ENCODE measurements around the gene ATG5. TPM values are rescaled to one million over a fixed set of nuclear protein-coding genes. Genes with fewer than 3 reads are reported as not detected.

The ATG5 gene
- total RNA-seq, 6 experiments from 2014 or later: 19.4 to 24.8 (median 21.5) TPM

DNA sequence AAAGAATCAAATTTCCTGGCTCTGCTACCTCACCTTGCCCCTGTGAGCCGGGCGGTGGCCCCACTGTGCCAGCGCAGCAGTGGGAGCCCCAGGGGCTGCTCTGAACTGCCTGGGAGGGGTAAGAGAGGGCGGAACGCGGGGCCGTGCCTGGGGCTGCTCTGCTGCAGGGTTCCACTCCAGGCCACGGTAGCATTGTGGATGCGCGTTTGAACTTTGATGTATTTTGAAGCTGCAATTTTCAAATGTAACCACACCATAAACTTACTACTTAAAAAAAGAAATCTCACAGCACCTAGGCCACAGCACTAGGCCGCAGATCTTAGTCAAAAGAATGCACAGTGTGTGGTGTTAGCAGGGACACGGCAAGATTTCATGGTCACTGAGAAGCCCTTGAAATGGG lies 181.9 kb downstream of the ATG5 start:
- Mint-ChIP-seq H3K27me3 (ENCODE audit: insufficient read depth) (peaks cover 4% of the 10 kb centered on the region; the same call in 1 of the 2 replicates), H3K4me3 (no peak overlapping the region), H3K36me3 (ENCODE audit: low read depth) (no peaks in the 10 kb centered on the region), H3K27ac (no peak overlapping the region), H3K4me1 (ENCODE audit: low read depth) (peaks cover 44% of the 10 kb centered on the region), H3K9me3 (no peaks in the 10 kb centered on the region)
- TF ChIP-seq, protein P1, sequence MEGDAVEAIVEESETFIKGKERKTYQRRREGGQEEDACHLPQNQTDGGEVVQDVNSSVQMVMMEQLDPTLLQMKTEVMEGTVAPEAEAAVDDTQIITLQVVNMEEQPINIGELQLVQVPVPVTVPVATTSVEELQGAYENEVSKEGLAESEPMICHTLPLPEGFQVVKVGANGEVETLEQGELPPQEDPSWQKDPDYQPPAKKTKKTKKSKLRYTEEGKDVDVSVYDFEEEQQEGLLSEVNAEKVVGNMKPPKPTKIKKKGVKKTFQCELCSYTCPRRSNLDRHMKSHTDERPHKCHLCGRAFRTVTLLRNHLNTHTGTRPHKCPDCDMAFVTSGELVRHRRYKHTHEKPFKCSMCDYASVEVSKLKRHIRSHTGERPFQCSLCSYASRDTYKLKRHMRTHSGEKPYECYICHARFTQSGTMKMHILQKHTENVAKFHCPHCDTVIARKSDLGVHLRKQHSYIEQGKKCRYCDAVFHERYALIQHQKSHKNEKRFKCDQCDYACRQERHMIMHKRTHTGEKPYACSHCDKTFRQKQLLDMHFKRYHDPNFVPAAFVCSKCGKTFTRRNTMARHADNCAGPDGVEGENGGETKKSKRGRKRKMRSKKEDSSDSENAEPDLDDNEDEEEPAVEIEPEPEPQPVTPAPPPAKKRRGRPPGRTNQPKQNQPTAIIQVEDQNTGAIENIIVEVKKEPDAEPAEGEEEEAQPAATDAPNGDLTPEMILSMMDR (IDR thresholded peaks at IDR 0.05): no peak
- DNase-seq: no peak

DNA sequence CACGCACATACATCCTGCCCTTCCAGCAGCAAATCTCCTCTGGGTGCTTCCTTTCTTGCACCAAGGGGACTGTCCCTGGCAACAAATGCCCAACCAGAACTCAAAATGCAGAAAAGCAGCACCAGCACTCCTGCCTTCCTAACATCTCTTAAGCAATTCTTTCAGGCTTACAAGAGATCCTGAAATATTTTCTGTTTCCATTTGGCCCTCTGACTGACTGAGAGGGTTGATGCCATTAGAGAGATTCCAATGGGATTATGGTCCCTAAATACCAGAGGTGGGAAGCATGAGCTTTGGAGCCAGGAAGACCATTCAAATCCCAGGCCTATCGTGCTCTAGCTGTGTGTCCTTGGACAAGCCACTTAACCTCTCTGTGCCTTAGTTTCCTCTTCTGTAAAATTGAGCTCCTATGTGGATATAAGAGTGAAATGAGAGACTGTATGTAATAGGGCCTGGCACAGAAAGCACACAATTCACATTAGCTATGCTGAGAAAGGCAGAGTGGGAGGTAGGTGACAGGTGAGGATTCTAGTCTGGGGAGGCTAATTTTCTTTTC lies 182.6 kb downstream of the ATG5 start:
- DNase-seq: no peak
- Mint-ChIP-seq H3K9me3 (no peaks in the 10 kb centered on the region), H3K4me3 (no peak overlapping the region), H3K36me3 (ENCODE audit: low read depth) (no peaks in the 10 kb centered on the region), H3K27ac (no peak overlapping the region), H3K4me1 (ENCODE audit: low read depth) (peaks cover 39% of the 10 kb centered on the region), H3K27me3 (ENCODE audit: insufficient read depth) (peaks cover 4% of the 10 kb centered on the region; the same call in 1 of the 2 replicates)
- TF ChIP-seq, protein P1 (IDR thresholded peaks at IDR 0.05): no peak

DNA sequence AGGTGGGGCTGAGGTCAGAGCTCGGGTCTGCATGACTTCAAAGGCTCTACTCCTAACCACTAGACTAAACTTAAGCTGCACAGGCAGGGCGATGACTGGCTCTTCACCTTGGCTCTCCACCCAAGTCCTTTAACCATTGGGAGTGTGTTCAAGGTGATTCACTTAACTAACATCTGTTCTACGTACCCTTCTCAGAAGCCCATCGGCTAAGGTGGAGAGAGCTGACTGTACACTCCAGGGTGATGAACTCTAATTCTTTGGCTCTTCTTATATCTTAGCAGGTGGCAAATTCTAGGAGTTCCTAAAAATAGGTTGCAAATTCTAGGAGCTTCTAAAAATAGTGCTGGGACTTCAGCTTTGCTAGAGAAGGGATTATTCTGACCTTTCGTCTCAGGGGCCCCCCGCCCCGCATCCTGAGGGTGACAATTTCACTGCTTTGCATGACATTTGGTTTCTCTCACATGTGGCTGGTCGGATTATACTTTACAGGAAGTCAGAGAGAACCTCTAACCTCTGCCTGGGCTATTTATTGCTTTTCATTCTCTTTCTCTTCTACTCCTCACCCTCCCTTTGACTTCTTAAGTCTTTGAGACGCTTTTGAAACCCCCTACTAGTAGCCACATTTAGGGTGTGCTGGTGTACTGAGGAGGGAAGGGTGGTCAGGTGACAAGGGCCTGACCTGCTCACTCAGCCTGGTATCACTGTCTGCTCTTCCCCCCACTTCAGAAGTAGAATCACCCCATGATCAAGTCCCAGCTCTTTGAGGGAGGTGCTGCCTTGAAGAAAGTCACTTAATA lies 183.9 kb downstream of the ATG5 start:
- DNase-seq: no peak
- H3K9me3 Mint-ChIP-seq: no peaks in the 10 kb centered on the region
- no peak overlapping the region for H3K27ac Mint-ChIP-seq
- peaks cover 4% of the 10 kb centered on the region; the same call in 1 of the 2 replicates for H3K27me3 Mint-ChIP-seq (ENCODE audit: insufficient read depth)
- no peak overlapping the region for H3K4me3 Mint-ChIP-seq
- TF ChIP-seq, protein P1 (IDR thresholded peaks at IDR 0.05): no peak
- H3K36me3 Mint-ChIP-seq (ENCODE audit: low read depth): no peaks in the 10 kb centered on the region
- peaks cover 26% of the 10 kb centered on the region for H3K4me1 Mint-ChIP-seq (ENCODE audit: low read depth)

DNA sequence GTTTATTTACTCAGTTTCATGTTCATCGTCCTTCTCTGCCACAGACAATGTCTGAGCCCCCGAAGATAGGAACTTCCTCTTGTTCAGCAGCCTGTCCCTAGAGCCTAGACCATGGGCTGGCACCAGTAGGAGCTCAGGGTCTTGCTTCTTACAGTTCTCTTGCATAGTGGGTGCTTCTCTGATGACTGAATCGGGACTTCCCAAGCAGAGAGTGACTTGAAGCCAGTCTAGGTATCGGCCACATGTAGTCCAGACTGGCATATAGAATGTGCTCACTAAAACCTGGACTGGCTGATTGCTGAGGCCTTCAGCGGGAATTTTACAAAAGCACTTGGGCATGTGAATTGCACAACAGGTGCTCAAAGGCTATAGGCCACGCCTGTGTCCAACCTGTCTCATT lies 187.4 kb downstream of the ATG5 start:
- Mint-ChIP-seq H3K36me3 (ENCODE audit: low read depth) (peaks cover 3% of the 10 kb centered on the region; the same call in 1 of the 2 replicates), H3K27ac (no peak overlapping the region), H3K4me3 (no peak overlapping the region), H3K27me3 (ENCODE audit: insufficient read depth) (peaks cover 3% of the 10 kb centered on the region; the same call in 1 of the 2 replicates), H3K4me1 (ENCODE audit: low read depth) (peaks cover 33% of the 10 kb centered on the region), H3K9me3 (no peaks in the 10 kb centered on the region)
- TF ChIP-seq, protein P1 (IDR thresholded peaks at IDR 0.05): no peak
- DNase-seq: no peak

DNA sequence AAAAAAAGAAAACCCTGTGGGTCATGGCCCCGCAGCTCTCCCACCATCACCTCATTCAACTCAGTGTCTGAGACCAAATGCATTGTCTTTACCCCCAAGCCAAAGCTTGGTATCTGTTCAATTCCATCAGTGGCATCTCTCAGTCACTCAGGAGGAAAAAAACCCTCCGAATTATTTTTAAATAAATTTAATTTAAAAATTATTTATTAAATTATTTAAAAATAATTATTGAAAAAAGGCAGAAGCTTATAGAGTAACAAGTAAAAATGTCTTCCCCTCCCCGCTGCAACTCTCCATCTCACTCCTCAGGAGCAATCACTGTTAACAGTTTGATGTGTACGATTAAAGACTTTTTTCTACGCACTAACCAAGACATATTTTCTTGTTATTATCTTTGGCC lies 188.7 kb downstream of the ATG5 start:
- no peaks in the 10 kb centered on the region for H3K9me3 Mint-ChIP-seq
- peaks cover 3% of the 10 kb centered on the region; the same call in 1 of the 2 replicates for H3K36me3 Mint-ChIP-seq (ENCODE audit: low read depth)
- no peak for DNase-seq
- H3K4me1 Mint-ChIP-seq (ENCODE audit: low read depth): peaks cover 23% of the 10 kb centered on the region
- no peak overlapping the region for H3K4me3 Mint-ChIP-seq
- H3K27ac Mint-ChIP-seq: no peak overlapping the region
- no peaks in the 10 kb centered on the region for H3K27me3 Mint-ChIP-seq (ENCODE audit: insufficient read depth)
- TF ChIP-seq, protein P1 (IDR thresholded peaks at IDR 0.05): no peak

All from HFFc6 (cell line).